ENCODE measurements around the gene TSC2.
"Not testable (repeated sequence)": the region's sequence is repeated elsewhere in the genome, so short reads cannot be mapped to it uniquely, and the experiment has no call there.

Gene TSC2

GRCh38 chr16:2121853-2122252 is 74.1 kb downstream of the TSC2 start:
- no peak for DNase-seq (ENCODE audit: low read depth in 2 of 2)

DNA sequence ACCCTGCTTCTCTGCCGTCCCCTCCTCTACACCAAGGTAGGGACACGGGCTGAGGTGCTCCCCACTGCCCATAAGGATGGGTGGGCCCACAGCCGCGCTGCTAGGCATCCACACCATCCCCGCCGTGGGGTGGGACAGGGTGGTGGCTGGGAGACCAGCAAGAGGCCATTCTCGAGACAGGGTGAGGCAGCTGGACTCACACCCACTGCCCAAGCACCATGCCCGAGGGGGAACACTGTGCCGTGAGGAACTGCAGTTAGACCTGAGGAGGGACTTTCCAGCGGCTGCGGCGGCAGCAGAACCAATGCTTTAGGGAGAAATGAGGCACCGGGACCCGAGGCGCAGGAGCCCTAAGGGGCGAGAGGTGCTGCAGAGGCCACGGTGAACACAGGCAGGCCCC is 74.6 kb downstream of the TSC2 start:
- DNase-seq (ENCODE audit: low read depth in 2 of 2), result no peak

- DNase-seq (ENCODE audit: low read depth in 2 of 2), result not testable (repeated sequence)
These were observed 75.3 kb downstream of the TSC2 start for GRCh38 chr16:2122934-2123683.

DNA sequence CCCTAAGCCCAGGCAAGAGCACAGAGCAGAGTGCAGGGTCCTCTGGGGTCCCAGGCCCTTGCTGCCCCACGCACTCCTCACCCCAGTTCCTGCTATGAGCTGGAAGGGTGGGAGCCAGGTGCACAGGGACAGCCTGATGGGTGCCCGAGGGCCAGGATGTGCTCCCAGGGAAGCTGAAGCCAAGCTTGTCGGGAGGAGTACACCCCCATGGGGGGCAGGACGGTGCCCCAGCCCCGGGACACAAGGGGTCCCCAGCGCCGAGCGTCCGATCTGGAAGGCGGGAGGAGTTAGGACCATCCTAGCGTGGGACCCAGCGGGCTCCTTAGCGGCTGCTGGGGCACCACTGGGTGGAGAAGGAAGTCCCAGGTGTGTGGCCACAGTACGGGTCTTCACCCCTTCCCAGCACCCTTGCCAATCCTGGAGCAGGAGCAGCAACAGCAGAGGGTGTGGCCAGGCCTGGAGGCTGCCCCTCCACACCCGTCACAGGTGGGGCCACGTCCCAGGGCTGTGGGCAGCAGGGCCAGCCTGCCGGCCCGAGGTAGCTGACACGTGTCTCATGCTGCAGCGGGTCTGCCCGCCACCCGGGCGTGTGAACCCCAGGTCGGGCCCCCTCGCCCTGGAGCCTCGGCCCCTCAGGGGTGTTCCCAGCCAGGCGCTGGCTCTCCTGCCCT is 76.1 kb downstream of the TSC2 start:
- not testable (repeated sequence) for DNase-seq (ENCODE audit: low read depth in 2 of 2)

DNA sequence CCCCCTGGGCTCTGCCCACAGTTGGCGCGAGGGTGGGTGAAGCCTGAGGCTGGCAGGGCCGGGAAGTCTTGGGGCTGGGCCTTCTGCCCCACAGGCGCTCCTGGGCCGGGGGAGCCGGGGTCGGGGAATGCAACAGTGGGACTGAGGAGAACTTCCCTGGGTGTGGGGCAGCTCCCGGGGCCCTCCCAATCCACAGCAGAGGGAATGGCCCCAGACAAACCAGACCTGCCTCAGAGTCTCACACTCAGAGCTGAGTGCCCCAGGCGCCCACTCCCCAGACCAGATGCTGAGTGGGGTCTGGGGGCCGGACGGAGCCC is 76.5 kb downstream of the TSC2 start:
- DNase-seq (ENCODE audit: low read depth in 2 of 2), result not testable (repeated sequence)

- DNase-seq (ENCODE audit: low read depth in 2 of 2), result peak in 1 of 2 experiments; percentile 32
These were observed 77.1 kb downstream of the TSC2 start for GRCh38 chr16:2124694-2125444.

DNA sequence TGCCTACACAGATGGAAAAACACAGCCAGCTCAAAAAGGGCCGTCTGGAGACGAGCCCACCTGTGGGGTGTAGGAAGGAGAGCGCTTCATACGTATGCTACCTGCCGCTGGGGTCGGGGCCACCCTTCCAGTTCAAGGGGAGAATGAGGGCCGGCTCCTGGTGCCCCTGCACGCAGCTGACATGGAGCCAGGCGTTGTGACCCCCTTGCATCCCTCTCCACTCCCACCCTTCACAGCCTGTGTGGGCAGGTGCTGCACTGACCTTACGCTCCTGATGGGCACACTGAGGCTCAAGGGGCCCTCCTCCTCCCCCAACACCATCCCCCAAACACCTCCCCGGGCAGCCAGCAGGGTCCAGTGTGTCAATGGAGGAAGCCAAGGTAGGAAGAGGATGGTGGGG is 77.8 kb downstream of the TSC2 start:
- not testable (repeated sequence) for DNase-seq (ENCODE audit: low read depth in 2 of 2)

- DNase-seq (ENCODE audit: low read depth in 2 of 2), result not testable (repeated sequence)
These were observed 78.5 kb downstream of the TSC2 start for GRCh38 chr16:2126161-2126743.

GRCh38 chr16:2126928-2127556 is 79.3 kb downstream of the TSC2 start:
- not testable (repeated sequence) for DNase-seq (ENCODE audit: low read depth in 2 of 2)

DNA sequence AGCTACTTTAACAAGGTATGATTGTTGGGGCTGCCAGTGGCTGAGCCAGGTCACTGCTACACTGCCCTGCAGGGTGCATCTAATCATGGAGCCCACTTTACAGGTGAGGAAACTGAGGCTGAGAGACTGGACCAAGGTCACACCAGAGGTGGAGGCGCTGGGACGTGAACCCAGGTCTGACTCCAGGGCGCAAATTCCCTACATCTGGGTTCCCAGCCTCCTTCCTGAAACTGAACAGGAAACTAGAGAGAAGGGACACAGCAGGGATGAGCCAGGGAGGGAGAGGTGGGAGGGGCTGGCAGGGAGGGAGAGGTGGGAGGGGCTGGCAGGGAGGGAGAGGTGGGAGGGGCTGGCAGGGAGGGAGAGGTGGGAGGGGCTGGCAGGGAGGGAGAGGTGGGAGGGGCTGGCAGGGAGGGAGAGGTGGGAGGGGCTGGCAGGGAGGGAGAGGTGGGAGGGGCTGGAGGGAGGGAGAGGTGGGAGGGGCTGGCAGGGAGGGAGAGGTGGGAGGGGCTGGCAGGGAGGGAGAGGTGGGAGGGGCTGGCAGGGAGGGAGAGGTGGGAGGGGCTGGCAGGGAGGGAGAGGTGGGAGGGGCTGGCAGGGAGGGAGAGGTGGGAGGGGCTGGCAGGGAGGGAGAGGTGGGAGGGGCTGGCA is 80.0 kb downstream of the TSC2 start:
- not testable (repeated sequence) for DNase-seq (ENCODE audit: low read depth in 2 of 2)

GRCh38 chr16:2129251-2129650 is 81.5 kb downstream of the TSC2 start:
- not testable (repeated sequence) for DNase-seq (ENCODE audit: low read depth in 2 of 2)

GRCh38 chr16:2129890-2130447 is 82.2 kb downstream of the TSC2 start:
- DNase-seq (ENCODE audit: low read depth in 2 of 2), result not testable (repeated sequence)

DNA sequence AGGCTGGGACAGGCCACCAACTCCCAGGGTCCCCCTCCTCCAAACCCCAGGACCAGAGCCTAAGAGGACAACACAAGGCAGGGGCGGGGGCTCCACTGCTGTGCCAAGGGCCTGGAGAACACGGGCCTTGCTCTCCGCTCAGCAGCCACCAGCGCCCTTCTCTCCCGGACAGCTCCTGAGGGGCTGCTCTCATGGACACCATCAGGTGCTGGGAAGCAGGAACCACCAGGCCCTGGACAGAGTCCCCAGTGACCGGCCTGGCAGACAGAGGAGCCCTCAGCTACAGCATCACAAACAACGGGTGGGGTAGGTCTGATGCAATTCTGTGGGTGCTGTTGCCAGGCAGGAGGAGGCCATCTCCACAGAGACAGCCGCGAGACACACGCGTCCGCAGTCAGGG is 86.0 kb downstream of the TSC2 start:
- not testable (repeated sequence) for DNase-seq (ENCODE audit: low read depth in 2 of 2)

GRCh38 chr16:2135071-2135470 is 87.3 kb downstream of the TSC2 start:
- not testable (repeated sequence) for DNase-seq (ENCODE audit: low read depth in 2 of 2)

GRCh38 chr16:2135770-2136490 is 88.1 kb downstream of the TSC2 start, which contains the start of gene PKD1:
PKD1 (minus strand) TSS chr16:2135898; CDS start chr16:2135689, 209 bp downstream.
- DNase-seq (ENCODE audit: low read depth in 2 of 2), result peak; percentile 86 to 91
